OCI-LY7 (cell line): Measurements from ENCODE around the gene TOLLIP. TPM values are rescaled to one million over a fixed set of nuclear protein-coding genes. Genes with fewer than 3 reads are reported as not detected.

ENCODE experiments used
- BruUV-seq: library from RNA; stranded (reverse); fragments of 400-500 nt; replicated peaks from 2 replicates; lab custom pipeline; 2021; lab: Mats Ljungman, UMichigan
- CTCF ChIA-PET: fragments of 300-600 bp; sonication (Branson Sonifier 250); formaldehyde crosslinking; loops from one replicate; lab custom pipeline; 2022; ENCODE audit warnings: antibody characterized with exemption; ENCODE audit not compliant: unreplicated experiment; lab: Charles Lee
- POLR2A ChIA-PET: fragments of 300-600 bp; sonication (Branson Sonifier 250); formaldehyde crosslinking; loops from one replicate; lab custom pipeline; 2022; ENCODE audit warnings: antibody characterized with exemption; lab: Charles Lee
- DNase-seq: peaks from one replicate; pipeline ENCODE4 v3.0.0-alpha.2; 2015; ENCODE audit warnings: low spot score
- H2AFZ ChIP-seq: fragments of 200-600 bp; sonication (generic), shearing (Covaris generic); 2 replicates; pipeline ENCODE4 v1.6.1; 2014; ENCODE audit warnings: mild to moderate bottlenecking, antibody characterized with exemption, low read length, moderate library complexity
- H3K27ac ChIP-seq: fragments of 200-600 bp; sonication (generic); 2 replicates; pipeline ENCODE4 v1.5.1; 2014; ENCODE audit warnings: mixed run types, low read depth, mild to moderate bottlenecking, moderate library complexity, low read length, inconsistent platforms; ENCODE audit not compliant: poor library complexity, severe bottlenecking
- H3K36me3 ChIP-seq: fragments of 200-600 bp; sonication (generic); 2 replicates; pipeline ENCODE4 v1.6.1; 2014; ENCODE audit warnings: mild to moderate bottlenecking, antibody characterized with exemption, low read length, moderate library complexity, mixed read lengths; ENCODE audit not compliant: insufficient read depth
- H3K4me1 ChIP-seq: fragments of 200-600 bp; sonication (generic); 2 replicates; pipeline ENCODE4 v1.5.1; 2014; ENCODE audit warnings: mild to moderate bottlenecking, low read length; ENCODE audit not compliant: insufficient read depth, poor library complexity, severe bottlenecking
- H3K4me2 ChIP-seq: fragments of 200-600 bp; sonication (generic); 2 replicates; pipeline ENCODE4 v1.6.1; 2014; ENCODE audit warnings: mild to moderate bottlenecking, low read length
- H3K4me3 ChIP-seq: fragments of 200-600 bp; sonication (generic); 2 replicates; pipeline ENCODE4 v1.5.1; 2014; ENCODE audit warnings: mild to moderate bottlenecking, low read depth, low read length; ENCODE audit not compliant: poor library complexity, severe bottlenecking
- H3K79me2 ChIP-seq: fragments of 200-600 bp; sonication (generic); 2 replicates; pipeline ENCODE4 v1.6.1; 2016; ENCODE audit warnings: low read depth, mild to moderate bottlenecking, low read length, moderate library complexity, mixed read lengths; ENCODE audit not compliant: insufficient read depth
- H3K9me2 ChIP-seq: fragments of 200-600 bp; sonication (generic); 2 replicates; pipeline ENCODE4 v1.6.1; 2016; ENCODE audit warnings: mild to moderate bottlenecking, low read length, mixed read lengths; ENCODE audit not compliant: insufficient read depth
- H3K9me3 ChIP-seq: fragments of 200-600 bp; sonication (generic); 2 replicates; pipeline ENCODE4 v1.6.1; 2014; ENCODE audit warnings: mild to moderate bottlenecking, mixed run types, low read length, mixed read lengths
- H4K20me1 ChIP-seq: fragments of 200-600 bp; sonication (generic); 2 replicates; pipeline ENCODE4 v1.6.1; 2014; ENCODE audit warnings: mild to moderate bottlenecking, antibody characterized with exemption, low read length, moderate library complexity, mixed read lengths; ENCODE audit not compliant: insufficient read depth
- EZH2phosphoT487 ChIP-seq: fragments of 200-600 bp; sonication (generic); IDR thresholded peaks from 2 replicates; pipeline ENCODE4 v1.6.1; 2018; ENCODE audit warnings: low read depth, borderline replicate concordance, mild to moderate bottlenecking, mixed run types, antibody characterized with exemption, low read length, moderate library complexity, mixed read lengths
- intact Hi-C: fragments of 100-400 bp; cut with micrococcal nuclease; formaldehyde crosslinking; loops from one replicate; pipeline ENCODE4 v1.10.0; 2022; ENCODE audit not compliant: unreplicated experiment
- total RNA-seq, 2 experiments: library from RNA; depleted of rRNA in 1 of 2; stranded (reverse); fragments of >200 nt in 1 of 2; shearing (Covaris generic) in 1 of 2; gene quantifications; 2 replicates each; pipeline ENCODE4 v1.2.3, GENCODE V29; 2014 to 2022
- TF ChIP-seq, protein P1 (sequence below): fragments of 200-600 bp; sonication (generic); conservative IDR thresholded peaks from 2 replicates; pipeline ENCODE4 v1.5.1; 2014; ENCODE audit warnings: mild to moderate bottlenecking, antibody characterized with exemption, low read length, moderate library complexity, mixed read lengths

The TOLLIP gene
- total RNA-seq, 2 experiments from 2014 or later, result 15.9 to 37.1 TPM

DNA sequence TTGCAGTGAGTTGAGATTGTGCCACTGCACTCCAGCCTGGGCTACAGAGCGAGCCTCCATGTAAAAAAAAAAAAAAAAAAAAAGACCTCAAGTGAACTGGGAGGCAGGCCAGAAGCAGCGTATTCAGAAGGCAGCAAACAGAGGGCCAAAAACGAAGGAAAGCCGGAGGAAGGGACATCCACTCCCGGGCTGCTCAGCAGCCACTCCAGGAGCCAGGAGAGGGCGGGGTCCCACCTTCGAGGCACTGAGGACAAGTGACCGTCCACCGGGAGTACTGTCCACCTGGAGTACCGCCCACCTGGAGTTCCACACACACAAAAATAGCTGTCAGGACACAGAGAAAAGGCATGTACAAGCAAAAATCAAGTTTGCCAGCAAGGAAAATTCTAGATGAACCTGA is 5.5 kb downstream of the TOLLIP start:
- no peak for TF ChIP-seq EZH2phosphoT487
- TF ChIP-seq, protein P1, sequence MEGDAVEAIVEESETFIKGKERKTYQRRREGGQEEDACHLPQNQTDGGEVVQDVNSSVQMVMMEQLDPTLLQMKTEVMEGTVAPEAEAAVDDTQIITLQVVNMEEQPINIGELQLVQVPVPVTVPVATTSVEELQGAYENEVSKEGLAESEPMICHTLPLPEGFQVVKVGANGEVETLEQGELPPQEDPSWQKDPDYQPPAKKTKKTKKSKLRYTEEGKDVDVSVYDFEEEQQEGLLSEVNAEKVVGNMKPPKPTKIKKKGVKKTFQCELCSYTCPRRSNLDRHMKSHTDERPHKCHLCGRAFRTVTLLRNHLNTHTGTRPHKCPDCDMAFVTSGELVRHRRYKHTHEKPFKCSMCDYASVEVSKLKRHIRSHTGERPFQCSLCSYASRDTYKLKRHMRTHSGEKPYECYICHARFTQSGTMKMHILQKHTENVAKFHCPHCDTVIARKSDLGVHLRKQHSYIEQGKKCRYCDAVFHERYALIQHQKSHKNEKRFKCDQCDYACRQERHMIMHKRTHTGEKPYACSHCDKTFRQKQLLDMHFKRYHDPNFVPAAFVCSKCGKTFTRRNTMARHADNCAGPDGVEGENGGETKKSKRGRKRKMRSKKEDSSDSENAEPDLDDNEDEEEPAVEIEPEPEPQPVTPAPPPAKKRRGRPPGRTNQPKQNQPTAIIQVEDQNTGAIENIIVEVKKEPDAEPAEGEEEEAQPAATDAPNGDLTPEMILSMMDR, result no peak
- CTCF ChIA-PET, result no interaction called here

DNA sequence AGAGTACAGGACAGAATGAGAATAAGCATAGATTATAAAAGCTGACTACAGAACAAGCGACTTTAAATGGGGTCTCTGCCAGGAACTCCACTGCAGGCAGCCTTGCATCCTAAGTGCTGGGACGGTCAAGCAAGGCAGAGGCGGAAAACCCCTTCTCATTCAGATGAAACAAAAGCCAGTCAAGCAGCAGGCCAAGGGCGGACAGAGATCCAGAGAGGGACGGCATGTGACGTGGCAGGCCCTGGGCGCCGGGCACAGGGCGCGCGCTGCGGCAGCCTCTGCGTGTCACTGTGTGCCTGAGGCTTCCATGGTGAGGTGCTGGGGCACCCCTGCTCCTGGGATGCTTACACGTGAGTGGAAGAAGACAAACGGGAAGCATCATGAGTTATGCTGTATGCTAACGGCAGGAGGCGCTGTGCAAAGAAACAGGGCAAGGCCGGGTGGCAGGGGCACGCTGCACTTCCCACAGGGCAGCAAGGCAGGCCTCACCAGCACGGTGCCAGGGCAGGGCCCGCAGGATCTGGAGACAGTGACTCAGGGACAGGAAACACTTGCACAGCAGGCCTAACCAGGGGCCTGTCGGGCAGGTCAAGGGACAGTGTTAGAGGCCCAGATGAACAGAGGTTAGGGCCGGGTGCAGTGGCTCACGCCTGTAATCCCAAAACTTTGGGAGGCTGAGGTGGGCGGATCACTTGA is 6.2 kb downstream of the TOLLIP start:
- Histone ChIP-seq H4K20me1 (no peaks in the 10 kb centered on the region), H3K9me2 (no peaks in the 10 kb centered on the region), H3K4me1 (peaks cover 10% of the 10 kb centered on the region), H3K4me3 (no peak overlapping the region), H3K36me3 (no peaks in the 10 kb centered on the region), H3K79me2 (no peaks in the 10 kb centered on the region), H3K27ac (no peak overlapping the region), H3K9me3 (no peaks in the 10 kb centered on the region), H2AFZ (no peak overlapping the region), H3K4me2 (no peak overlapping the region)
- CTCF ChIA-PET, result no interaction called here
- POLR2A ChIA-PET, result no interaction called here
- BruUV-seq, result no TSS peak
- no peak for TF ChIP-seq EZH2phosphoT487
- TF ChIP-seq, protein P1, result peak; percentile 29; the same call in 1 of the 2 replicates
- DNase-seq, result no peak
- intact Hi-C loops, result no loop called here

More for the DNA sequence above, 5.5 kb downstream of the TOLLIP start:
- intact Hi-C loops, result no loop called here
- no peak overlapping the region for H2AFZ ChIP-seq
- no peak overlapping the region for H3K4me2 ChIP-seq
- no peaks in the 10 kb centered on the region for H3K9me2 ChIP-seq
- H3K27ac ChIP-seq, result no peak overlapping the region
- POLR2A ChIA-PET, result no interaction called here
- H3K79me2 ChIP-seq, result peaks cover 4% of the 10 kb centered on the region; the same call in 1 of the 2 replicates
- H3K9me3 ChIP-seq, result no peaks in the 10 kb centered on the region
- H3K36me3 ChIP-seq, result no peaks in the 10 kb centered on the region
- no TSS peak for BruUV-seq
- DNase-seq, result no peak
- no peak overlapping the region for H3K4me3 ChIP-seq
- peaks cover 15% of the 10 kb centered on the region for H3K4me1 ChIP-seq
- no peaks in the 10 kb centered on the region for H4K20me1 ChIP-seq

GRCh38 chr11:1302461-1303125 is 6.8 kb downstream of the TOLLIP start:
- no peaks in the 10 kb centered on the region; the same call in 1 of the 2 replicates for H3K36me3 ChIP-seq
- no peaks in the 10 kb centered on the region for H4K20me1 ChIP-seq
- intact Hi-C loops, result no loop called here
- no peak overlapping the region for H3K4me2 ChIP-seq
- H3K79me2 ChIP-seq, result no peaks in the 10 kb centered on the region
- BruUV-seq, result no TSS peak
- H3K9me3 ChIP-seq, result no peaks in the 10 kb centered on the region
- no peak overlapping the region for H3K27ac ChIP-seq
- ChIA-PET CTCF (interaction anchor here (0.9 kb wide), 1 partner anchor 9 kb away, joined by 3 read pairs; no protein-coding TSS in a partner anchor), POLR2A (no interaction called here)
- H3K9me2 ChIP-seq, result no peaks in the 10 kb centered on the region
- TF ChIP-seq, protein P1, result no peak
- TF ChIP-seq EZH2phosphoT487, result no peak
- no peak overlapping the region for H3K4me3 ChIP-seq
- no peak overlapping the region for H2AFZ ChIP-seq
- no peak for DNase-seq
- H3K4me1 ChIP-seq, result peaks cover 5% of the 10 kb centered on the region
